Left colon (tissue), 2 donors: Measurements from ENCODE around the gene NARS2. TPM values are rescaled to one million over a fixed set of nuclear protein-coding genes. Genes with fewer than 3 reads are reported as not detected.
"Not testable (repeated sequence)": the region's sequence is repeated elsewhere in the genome, so short reads cannot be mapped to it uniquely, and the experiment has no call there.

Experiments used
- ATAC-seq: fragments of 200-7000 bp; cut with Tn5 transposase; one replicate; pipeline ENCODE4 v1.9.1; 2020; ENCODE audit warnings: mild to moderate bottlenecking, moderate library complexity
- DNase-seq, 2 donors: peaks; one replicate each; pipeline ENCODE4 v3.0.0-alpha.2; 2020
- intact Hi-C, 2 donors: fragments of 100-400 bp; cut with DNase I in 1 of 2; cut with micrococcal nuclease in 1 of 2; formaldehyde crosslinking; loops; one replicate each; pipeline versions ENCODE4 v1.11.2 to v1.14.0; 2022; cut with DNase I, micrococcal nuclease
- total RNA-seq, 2 donors: library from RNA; stranded (reverse); fragmentation: NEBNext Ultra II Directional; extraction: Animal tissue kit (Norgen Biotek cat#: 25700); gene quantifications; one replicate each; pipeline ENCODE4 v1.2.1, GENCODE V29; 2021
- donor health status: DM: no; HTN: no; CAD: no.
- donor health status: DM: yes; HTN: yes; CAD: no.

The NARS2 gene
- total RNA-seq, 2 donors from 2014 or later = 12.3 to 14.2 TPM

DNA sequence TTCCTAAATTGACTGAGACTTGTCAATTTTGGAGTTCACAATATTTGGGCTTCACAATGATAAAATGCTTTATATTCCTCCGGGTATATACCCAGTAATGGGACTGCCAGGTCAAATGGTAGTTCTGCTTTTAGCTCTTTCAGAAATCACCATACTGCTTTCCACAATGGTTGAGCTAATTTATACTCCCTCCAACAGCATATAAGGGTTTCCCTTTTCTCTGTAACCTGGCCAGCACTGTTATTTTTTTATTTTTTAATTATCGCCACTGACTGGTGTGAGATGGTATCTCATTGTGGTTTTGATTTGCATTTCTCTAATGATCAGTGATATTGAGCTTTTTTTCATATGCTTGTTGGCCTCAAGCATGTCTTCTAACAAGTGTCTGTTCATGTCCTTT, 21.8 kb downstream of the NARS2 start:
- ATAC-seq = no peak
- intact Hi-C loops = no loop called here

GRCh38 chr11:78552139-78552538, 22.5 kb downstream of the NARS2 start:
- intact Hi-C loops, ATAC-seq: not testable (repeated sequence)

More for the DNA sequence above, 21.8 kb downstream of the NARS2 start:
- no peak for DNase-seq

GRCh38 chr11:78551066-78551465, 23.6 kb downstream of the NARS2 start:
- no peak for ATAC-seq
- intact Hi-C loops = no loop called here
- DNase-seq = no peak

More at GRCh38 chr11:78552139-78552538, 22.5 kb downstream of the NARS2 start:
- DNase-seq = not testable (repeated sequence)

DNA sequence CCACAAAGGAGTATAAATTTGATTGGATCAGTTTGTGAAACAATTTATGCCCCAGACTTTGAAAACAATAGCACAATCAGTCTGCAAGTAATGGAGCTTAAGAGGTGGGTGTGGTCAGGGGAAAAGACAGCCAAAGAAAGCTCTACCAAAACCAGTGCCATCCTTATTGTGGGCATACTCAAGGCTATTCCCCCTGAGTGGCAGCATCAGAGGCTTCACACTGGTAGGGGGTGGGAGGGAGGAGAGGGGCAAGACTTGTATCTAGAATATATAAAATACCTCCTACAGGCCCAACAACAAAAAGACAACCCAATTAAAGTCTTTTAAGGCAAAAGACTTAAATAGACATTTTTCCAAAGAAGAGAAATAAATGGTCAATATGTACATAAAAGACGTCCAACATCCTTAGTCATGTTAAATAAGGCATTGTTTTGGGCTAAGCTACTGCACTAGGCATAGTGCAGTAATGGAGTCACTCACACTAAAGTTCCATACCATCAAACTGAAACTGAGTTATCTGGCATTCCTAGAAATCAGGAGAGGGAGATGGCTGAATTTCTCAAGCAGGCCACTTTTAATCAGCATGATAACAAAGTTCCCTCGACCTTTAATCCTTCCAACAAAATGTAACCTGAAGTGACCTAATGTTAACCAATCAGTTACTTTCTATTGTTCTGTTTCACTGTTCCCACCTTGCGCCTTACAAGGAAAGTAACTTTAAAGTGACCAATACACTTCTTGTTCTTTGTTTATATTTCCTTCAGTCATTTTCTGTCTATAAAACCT, 24.8 kb downstream of the NARS2 start:
- DNase-seq (no peak), ATAC-seq (peak; percentile 89)
- intact Hi-C loops = no loop called here

DNA sequence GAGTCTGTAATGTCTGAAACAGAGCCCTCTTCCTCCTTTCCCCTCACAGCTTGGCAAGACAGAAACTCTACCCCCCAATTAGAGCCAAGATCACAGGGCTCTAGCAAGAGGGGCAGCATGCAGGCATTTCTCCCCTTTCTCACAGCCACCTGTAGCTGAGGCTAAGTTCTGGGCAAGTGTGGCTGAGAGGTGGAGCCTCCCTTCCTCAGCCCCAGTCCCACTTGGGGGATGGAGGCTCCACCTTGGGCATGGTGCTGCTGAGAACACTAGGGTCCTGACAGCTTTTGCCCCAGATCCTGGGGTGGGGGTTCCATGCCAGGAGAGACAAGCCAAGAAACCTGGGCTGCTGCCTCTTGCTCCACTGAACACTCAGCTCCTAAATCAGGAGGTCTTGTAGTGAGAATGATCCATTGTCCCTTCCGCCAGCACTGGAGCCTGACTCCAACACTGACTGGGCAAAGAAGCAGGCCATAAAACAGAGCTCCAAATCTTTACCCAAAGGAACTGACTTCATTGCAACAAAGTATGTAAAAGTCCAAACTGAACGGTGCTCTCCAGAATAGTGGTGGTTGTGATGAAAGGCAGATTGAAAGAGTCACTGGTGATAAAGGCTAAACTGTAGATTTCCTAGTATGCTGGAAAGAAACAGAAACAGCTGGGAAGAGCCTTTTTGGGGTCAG, 25.6 kb downstream of the NARS2 start:
- no peak for DNase-seq
- ATAC-seq = peak; percentile 12
- intact Hi-C loops = no loop called here

DNA sequence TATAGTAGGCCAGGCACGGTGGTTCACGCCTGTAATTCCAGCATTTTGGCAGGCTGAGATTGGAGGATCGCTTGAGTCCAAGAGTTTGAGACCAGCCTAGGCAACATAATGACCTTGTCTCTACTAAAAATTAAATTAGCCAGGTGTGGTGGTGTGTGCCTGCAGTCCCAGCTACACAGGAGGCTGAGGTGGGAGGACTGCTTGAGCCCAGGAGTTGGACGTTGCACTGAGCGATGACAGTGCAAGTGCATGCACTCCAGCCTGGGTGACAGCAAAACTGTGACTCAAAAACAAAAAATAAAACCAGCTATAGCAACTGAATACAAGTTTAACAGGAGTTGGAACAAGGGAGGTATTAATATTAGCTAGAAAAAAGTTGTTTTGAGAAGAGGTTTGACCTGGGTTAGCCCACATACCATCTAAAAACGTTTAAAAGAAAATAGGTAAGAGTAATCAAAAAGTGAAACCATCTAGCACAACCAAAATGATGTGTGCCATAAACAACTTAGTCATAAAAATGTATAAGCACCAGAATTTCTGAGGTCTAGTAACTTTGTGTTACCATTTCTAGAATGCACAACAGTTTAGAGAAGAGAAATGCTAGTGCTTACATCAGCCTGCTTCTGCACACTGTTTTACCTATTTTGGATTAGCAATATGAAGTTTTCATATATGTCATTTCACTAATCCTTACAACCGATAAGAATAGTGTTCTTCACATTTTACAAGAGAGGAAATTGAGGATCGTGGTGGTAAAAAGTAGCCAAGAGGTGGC, 26.5 kb downstream of the NARS2 start:
- ATAC-seq (no peak), DNase-seq (no peak)
- intact Hi-C loops = no loop called here

- no peak for DNase-seq
- intact Hi-C loops = no loop called here
- no peak for ATAC-seq
These were observed 32.7 kb downstream of the NARS2 start for GRCh38 chr11:78542007-78542406.

GRCh38 chr11:78541537-78541936, 33.1 kb downstream of the NARS2 start:
- DNase-seq (no peak), ATAC-seq (no peak)
- intact Hi-C loops = no loop called here

- DNase-seq (no peak), ATAC-seq (no peak)
- intact Hi-C loops = no loop called here
These were observed 34.4 kb downstream of the NARS2 start for GRCh38 chr11:78540256-78540655.

DNA sequence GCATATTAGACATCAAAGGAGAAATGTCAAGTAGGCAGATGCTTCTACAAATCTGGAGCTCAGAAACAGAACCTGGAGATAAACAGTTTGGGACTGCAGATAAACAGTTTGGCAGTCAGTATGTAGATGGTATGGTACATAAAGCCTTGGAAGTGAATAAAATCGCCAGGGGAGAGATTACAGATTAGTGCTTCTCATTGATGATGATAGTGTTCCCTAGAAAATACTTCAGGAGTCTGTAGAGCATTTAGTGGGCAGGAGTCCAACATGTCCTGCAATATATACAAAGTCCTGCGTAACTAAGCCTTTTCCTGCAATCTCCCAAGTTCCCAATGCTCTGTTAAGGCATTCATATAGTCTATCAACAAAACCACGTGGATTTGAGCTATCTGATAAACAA, 35.2 kb downstream of the NARS2 start:
- intact Hi-C loops = no loop called here
- DNase-seq (no peak), ATAC-seq (no peak)

GRCh38 chr11:78536933-78537332, 37.7 kb downstream of the NARS2 start:
- intact Hi-C loops = no loop called here
- DNase-seq = no peak
- ATAC-seq = no peak

- no peak for DNase-seq
- intact Hi-C loops = no loop called here
- ATAC-seq = no peak
These were observed 38.7 kb downstream of the NARS2 start for GRCh38 chr11:78535920-78536319.

DNA sequence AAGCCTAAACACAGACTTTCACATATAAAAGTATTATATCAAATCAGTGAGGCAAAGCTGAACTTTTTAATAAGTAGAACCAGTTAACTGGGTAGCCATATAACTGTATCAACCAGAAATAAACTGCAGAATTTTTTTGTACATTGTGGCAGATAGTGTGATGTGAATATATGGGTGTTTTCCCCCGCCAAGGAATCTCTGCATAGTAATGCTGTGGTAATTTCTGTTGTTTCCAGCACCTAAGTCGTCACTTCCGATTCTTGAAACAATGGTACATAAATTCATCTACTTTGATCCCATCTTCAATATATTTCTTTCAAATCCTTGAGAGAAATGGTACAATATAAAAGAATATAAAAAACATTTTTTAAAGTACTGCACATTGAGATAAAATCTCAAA, 39.6 kb downstream of the NARS2 start:
- ATAC-seq (no peak), DNase-seq (no peak)
- intact Hi-C loops = no loop called here

DNA sequence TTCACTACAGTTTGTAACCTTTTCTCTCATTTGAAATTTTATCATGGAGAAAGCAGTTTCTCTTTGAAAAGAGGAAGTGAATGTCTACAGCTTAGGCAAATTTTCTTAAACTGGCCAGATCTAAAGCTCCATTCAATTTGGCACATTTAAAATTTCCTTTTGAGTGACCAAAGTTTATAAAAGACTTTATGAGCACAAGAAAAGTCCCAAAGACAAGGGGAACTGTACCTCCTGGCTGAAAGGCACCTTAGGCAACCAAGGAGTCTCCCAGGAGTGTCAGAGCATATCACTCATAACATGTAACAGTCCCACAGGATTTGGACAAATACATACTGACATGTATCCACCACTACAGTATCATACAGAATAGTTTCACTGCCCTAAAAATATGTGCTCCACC, 41.3 kb downstream of the NARS2 start:
- ATAC-seq (no peak), DNase-seq (no peak)
- intact Hi-C loops = no loop called here

DNA sequence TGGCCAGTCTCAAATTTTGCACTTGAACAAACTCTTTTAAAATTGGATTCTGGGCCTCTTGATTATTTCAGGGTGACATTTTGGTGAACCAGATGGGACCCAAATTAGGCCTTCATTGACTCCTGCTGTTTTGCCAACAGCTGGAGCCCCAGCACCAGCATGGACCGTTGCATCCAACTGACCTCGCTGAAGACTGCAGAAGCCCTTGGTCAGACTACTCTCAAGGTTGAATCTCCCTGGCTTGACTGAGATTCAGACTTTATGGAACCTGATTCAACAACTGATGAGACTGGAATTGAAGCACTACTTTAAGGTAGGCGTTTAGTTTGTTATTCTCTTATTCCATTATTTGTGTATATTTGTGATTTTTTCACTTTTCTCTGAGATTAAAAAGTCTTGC, 41.7 kb downstream of the NARS2 start:
- ATAC-seq = no peak
- intact Hi-C loops = no loop called here
- DNase-seq = no peak

DNA sequence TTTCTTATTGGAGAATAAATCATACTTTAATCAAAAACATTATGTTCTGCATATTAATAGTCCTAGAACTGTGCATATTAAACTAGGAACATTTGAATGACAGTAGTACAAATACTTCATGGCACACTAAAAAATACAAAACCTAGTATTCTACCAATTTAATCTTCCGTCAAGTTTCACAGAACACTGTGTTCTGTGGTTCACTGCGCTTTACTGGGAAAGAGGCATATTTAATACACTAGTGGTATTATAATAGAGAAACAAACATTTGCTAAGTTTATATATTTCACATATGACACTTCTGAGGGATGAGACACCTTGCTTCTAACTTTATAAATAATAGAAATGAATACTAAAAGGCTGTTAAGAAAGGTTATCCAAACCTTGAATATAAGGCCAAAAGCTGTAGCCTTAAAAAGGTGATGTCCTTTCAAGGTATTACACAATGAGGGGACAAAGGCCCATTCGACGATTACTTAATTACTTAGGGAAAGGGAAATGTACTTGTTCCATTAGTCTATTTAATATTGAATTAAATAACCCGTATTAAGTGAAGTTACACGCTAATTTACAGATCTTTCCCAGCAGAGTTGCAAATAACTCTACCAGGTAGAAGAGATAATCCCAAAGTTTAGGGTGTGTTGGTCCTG, 48.0 kb downstream of the NARS2 start:
- DNase-seq = no peak

GRCh38 chr11:78525720-78526119, 48.9 kb downstream of the NARS2 start:
- DNase-seq (no peak), ATAC-seq (no peak)
- intact Hi-C loops = no loop called here

More for the DNA sequence above, 48.0 kb downstream of the NARS2 start:
- no peak for ATAC-seq
- intact Hi-C loops = no loop called here

DNA sequence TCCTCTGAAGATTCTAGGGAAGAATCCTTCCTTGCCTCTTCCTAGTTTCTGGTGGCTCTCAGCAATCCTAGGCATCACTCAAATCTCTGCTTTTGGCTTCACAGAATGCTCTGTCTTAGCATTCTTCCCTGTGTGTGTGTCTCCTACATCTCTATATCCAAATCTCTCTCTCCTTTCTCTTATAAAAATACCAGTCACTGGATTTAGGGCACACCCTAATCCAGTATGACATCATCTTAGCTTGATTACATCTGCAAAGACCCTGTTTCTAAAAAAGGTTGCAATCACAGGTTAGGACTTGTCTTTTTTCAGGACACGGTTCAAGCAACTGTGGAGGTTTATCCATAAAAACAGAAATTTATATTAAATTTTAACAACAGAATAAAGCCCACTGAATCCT, 54.4 kb downstream of the NARS2 start:
- ATAC-seq = no peak
- intact Hi-C loops = no loop called here
- no peak for DNase-seq

- intact Hi-C loops = no loop called here
- no peak for ATAC-seq
- DNase-seq = no peak
These were observed 58.4 kb downstream of the NARS2 start for GRCh38 chr11:78516281-78516680.
